Small intestine (tissue), 7 donors: Measurements from ENCODE around the gene ARMC2. TPM values are rescaled to one million over a fixed set of nuclear protein-coding genes. Genes with fewer than 3 reads are reported as not detected.
"Not testable (repeated sequence)": the region's sequence is repeated elsewhere in the genome, so short reads cannot be mapped to it uniquely, and the experiment has no call there.

Source experiments
- DNase-seq, 2 donors: peaks; one replicate each; pipeline versions ENCODE4 v3.0.0 to v3.0.0-alpha.2; 2013
- FAIRE-seq: peaks from 2 replicates; lab custom pipeline; 2012; peaks lifted over from hg19 to GRCh38; lab: Jason Lieb, UNC
- H3K27ac ChIP-seq, 3 donors: one replicate each; pipeline ENCODE4 v1.5.1; 2013; ENCODE audit warnings: low read length in 2 of 3, mild to moderate bottlenecking in 2 of 3, control low read depth in 1 of 3, inconsistent platforms in 1 of 3, low read depth in 1 of 3, moderate library complexity in 1 of 3
- H3K27me3 ChIP-seq, 3 donors: one replicate each; pipeline ENCODE4 v1.6.1; 2013; ENCODE audit warnings: low read length in 3 of 3, inconsistent platforms in 1 of 3; ENCODE audit not compliant: control insufficient read depth in 3 of 3, insufficient read depth in 3 of 3
- H3K36me3 ChIP-seq, 3 donors: one replicate each; pipeline ENCODE4 v1.6.1; 2013; ENCODE audit warnings: low read length in 3 of 3, inconsistent platforms in 1 of 3, low read depth in 1 of 3, mild to moderate bottlenecking in 1 of 3, moderate library complexity in 1 of 3; ENCODE audit not compliant: control insufficient read depth in 3 of 3, insufficient read depth in 2 of 3
- H3K4me1 ChIP-seq, 3 donors: one replicate each; pipeline ENCODE4 v1.6.1; 2013; ENCODE audit warnings: low read length in 2 of 3, inconsistent platforms in 1 of 3, low read depth in 1 of 3, mild to moderate bottlenecking in 1 of 3, moderate library complexity in 1 of 3; ENCODE audit not compliant: control insufficient read depth in 3 of 3, insufficient read depth in 2 of 3
- H3K4me3 ChIP-seq, 3 donors: one replicate each; pipeline ENCODE4 v1.5.1; 2013; ENCODE audit warnings: low read length in 3 of 3, control low read depth in 1 of 3, inconsistent platforms in 1 of 3, low read depth in 1 of 3, mild to moderate bottlenecking in 1 of 3, moderate library complexity in 1 of 3
- H3K9me3 ChIP-seq, 2 donors: one replicate each; pipeline ENCODE4 v1.6.1; 2013; ENCODE audit warnings: low read depth in 1 of 2, low read length in 1 of 2; ENCODE audit not compliant: control insufficient read depth in 2 of 2, insufficient read depth in 1 of 2
- WGBS, 3 donors: extraction: QIAGEN DNeasy Blood & Tissue Kit; methylation state at CpG; one replicate each; pipeline ENCODE4 v1.1.7; 2013; 5-methylcytosine and 5-hydroxymethylcytosine counted together
- polyA plus RNA-seq, 4 donors: library from polyadenylated mRNA; stranded (reverse) in 3 of 4; unstranded in 1 of 4; fragments of 200-250 nt in 3 of 4; fragments of 120-200 nt in 1 of 4; gene quantifications; one replicate each; pipeline versions ENCODE4 v1.2.1 to v1.2.3, GENCODE V29; 2013
- donor health status: healthy with polysubstance abuse.
- donor health status: control.
- donor health status: control.
- donor health status: Bipolar disorder and iron deficiency.
- donor health status: healthy.

Gene ARMC2
- polyA plus RNA-seq, 4 donors: 0.22 to 4.1 (median 2.3) TPM

DNA sequence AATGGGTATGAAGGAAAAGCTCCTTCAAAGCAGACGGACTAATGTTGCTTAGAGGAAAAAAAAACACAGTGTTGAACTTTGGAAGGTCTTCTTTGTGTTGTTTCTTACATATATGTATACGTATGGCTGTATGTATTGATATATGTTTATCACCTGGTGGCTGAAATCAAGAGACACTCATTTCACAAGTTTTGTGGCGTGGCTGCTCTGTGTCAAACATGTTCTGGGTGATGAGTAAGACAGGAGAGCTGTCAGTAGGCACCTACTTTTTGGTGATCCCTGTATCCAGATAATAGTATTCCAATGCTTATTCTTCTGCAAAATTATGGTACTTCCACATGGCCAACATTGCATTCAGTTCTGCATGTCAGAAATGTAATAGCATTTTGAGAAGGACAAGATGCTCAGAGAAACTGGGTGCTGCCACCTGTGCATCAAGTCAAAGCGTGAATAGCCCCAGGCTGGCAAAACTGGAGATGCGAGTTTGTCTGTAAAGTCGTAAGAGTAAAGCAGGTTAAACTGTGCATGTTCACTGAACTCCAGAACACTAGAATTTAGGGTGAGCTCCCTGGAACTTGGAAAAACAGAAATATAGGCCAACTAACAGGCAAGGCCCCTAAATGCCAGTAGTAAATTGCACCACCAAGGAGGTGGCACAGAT lies 67.9 kb downstream of the ARMC2 start:
- Histone ChIP-seq H3K4me1 (peaks cover 0 to 8% (median 3%) of the 10 kb centered on the region in 3 donors), H3K36me3 (no peaks in the 10 kb centered on the region), H3K27ac (no peak overlapping the region), H3K9me3 (no peaks in the 10 kb centered on the region), H3K4me3 (no peak overlapping the region), H3K27me3 (no peaks in the 10 kb centered on the region)
- WGBS, 3 donors: 67 to 90% (median 86%) methylated on average over 6 of the region's 6 CpGs
- FAIRE-seq (no peak), DNase-seq (no peak)

DNA sequence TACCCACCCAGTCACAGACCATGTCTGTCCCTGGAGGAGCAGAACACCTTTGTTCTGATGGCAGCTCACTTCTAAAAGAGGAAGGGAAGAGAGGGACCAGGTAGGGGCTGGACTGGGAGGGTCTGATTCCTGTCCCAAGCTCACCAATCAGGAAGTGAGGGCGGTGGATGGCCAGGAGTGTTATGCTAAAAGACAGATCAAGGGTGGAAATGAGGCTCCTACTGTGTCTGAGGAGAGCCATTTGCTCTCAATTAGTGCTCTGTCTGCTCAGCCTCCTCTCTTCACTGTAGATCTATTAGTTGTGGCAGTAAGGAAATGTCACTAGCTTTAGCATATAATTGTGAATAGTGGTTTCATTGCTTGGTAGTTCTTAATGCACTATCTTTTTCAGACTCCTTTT lies 72.5 kb downstream of the ARMC2 start:
- no peak for DNase-seq
- H3K9me3 ChIP-seq: peaks cover 0 to 4% of the 10 kb centered on the region in 2 donors
- no peak overlapping the region for H3K4me3 ChIP-seq
- no peaks in the 10 kb centered on the region for H3K36me3 ChIP-seq
- no peak for FAIRE-seq
- no peaks in the 10 kb centered on the region for H3K27me3 ChIP-seq
- WGBS, 3 donors: 86 to 94% (median 88%) methylated on average over 1 of the region's 1 CpG
- peaks cover 0 to 6% (median 3%) of the 10 kb centered on the region in 3 donors for H3K4me1 ChIP-seq
- H3K27ac ChIP-seq: no peak overlapping the region

DNA sequence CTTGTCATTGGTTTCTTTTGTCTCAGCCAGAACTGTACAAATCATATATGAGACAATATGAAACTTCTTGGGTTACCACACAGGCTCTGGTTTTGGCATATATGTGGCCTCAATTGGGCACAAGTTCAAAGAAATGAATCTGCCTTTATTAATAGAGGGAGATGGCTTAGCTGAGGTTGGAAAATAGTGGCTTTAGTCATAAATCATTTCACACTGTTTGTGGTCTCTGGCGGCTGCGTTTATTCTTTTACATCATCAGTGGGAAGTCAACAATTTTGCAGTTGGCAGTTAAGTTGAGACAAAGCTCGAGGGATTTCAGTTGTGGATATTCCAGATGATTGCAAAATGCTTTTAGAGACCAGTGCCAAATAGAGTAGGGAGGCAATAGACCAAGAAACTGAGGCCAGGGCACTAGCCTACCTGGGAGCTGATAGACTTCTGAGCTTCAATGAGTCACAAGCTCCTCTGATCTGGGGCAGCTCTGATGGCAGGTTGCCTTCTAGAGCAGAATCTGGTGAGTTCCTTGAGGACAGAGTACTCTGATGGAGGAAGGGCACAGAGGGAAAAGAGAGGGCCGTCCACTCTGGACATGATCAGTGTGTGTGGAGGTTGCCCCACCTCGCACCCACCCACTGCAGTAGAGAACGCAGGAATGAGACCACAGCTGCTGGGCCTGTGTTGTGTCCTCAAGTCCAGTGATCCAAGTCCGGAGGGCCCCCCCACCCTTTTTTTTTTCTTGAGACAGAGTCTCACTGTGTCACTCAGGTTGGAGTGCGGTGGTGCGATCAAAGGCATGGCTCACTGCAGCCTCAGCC lies 73.5 kb downstream of the ARMC2 start:
- no peaks in the 10 kb centered on the region for H3K36me3 ChIP-seq
- FAIRE-seq: no peak
- 70 to 89% (median 81%) methylated on average over 9 of the region's 9 CpGs for WGBS, 3 donors
- peak in 1 of 2 donors; percentile 8 for DNase-seq
- no peak overlapping the region for H3K4me3 ChIP-seq
- peaks cover 0 to 6% (median 3%) of the 10 kb centered on the region in 3 donors for H3K4me1 ChIP-seq
- no peak overlapping the region for H3K27ac ChIP-seq
- no peaks in the 10 kb centered on the region for H3K27me3 ChIP-seq
- peaks cover 0 to 4% of the 10 kb centered on the region in 2 donors for H3K9me3 ChIP-seq

DNA sequence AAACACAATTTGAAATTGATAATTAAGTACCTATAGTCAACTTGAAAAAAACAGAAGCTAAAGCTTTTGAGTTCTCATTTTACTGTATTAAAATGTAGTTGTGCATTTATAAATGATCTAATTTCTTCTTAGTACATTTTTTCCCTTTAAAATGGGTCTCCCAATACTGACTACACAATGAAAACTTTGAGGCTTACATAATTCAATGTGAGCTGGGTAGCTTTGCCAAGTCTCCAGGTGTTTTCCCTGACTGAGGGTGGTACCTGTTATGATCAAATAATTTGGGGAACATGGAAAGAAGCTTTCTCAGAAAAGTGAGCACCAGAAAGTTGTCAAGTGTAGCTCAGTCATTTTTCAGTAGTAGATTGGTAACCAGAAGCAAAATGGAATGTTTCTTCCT lies 74.3 kb downstream of the ARMC2 start:
- Histone ChIP-seq H3K4me3 (no peak overlapping the region), H3K4me1 (peaks cover 0 to 6% (median 3%) of the 10 kb centered on the region in 3 donors), H3K27me3 (no peaks in the 10 kb centered on the region), H3K36me3 (no peaks in the 10 kb centered on the region), H3K27ac (no peak overlapping the region), H3K9me3 (peaks cover 0 to 4% of the 10 kb centered on the region in 2 donors)
- no peak for FAIRE-seq
- DNase-seq: no peak

DNA sequence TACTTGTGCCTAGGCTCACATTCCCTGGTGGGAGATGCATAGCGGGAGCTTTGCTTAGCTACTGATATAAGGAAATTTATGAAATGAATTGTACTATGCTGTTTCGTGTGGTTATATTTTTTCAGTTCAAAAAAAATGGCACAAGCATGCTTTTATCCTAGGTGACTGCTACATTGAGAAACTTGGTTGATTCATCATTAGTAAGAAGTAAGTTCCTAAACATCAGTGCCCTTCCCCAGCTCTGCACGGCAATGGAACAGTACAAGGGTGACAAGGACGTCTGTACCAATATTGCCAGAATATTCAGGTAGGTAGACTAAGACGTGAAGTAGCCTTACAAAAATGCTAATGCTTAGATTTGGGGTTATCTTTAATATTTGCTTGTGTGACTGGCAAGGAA lies 79.7 kb downstream of the ARMC2 start:
- H3K27me3 ChIP-seq: no peaks in the 10 kb centered on the region
- DNase-seq: no peak
- peaks cover 0 to 4% of the 10 kb centered on the region in 2 donors for H3K9me3 ChIP-seq
- WGBS, 3 donors: 88 to 91% (median 90%) methylated on average over 5 of the region's 5 CpGs
- H3K4me3 ChIP-seq: no peak overlapping the region
- FAIRE-seq: no peak
- peaks cover 0 to 3% (median 0%) of the 10 kb centered on the region in 3 donors for H3K36me3 ChIP-seq
- H3K27ac ChIP-seq: no peak overlapping the region
- H3K4me1 ChIP-seq: no peaks in the 10 kb centered on the region

DNA sequence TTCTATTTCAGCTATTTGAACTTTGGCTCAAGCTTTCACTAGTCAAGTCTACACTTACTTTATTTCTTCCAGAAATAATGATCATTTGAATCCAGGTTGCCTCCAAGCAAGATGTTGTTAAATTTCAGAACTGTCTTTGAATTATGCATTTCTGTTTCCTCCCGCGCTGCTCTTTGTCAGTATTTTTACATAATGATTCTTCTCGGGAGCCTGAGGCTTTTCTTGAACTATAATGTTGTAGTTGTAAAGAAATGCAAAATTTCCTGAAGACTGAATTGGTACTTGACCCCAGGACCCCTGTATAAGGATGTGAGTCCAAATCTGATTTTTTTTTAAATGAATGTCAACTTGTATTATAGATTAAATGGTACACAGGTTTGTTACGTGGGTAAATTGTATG lies 80.4 kb downstream of the ARMC2 start:
- 86 to 98% (median 97%) methylated on average over 4 of the region's 4 CpGs for WGBS, 3 donors
- Histone ChIP-seq H3K27me3 (no peaks in the 10 kb centered on the region), H3K9me3 (peaks cover 0 to 4% of the 10 kb centered on the region in 2 donors), H3K27ac (no peak overlapping the region), H3K4me1 (no peaks in the 10 kb centered on the region), H3K4me3 (no peak overlapping the region), H3K36me3 (peaks cover 0 to 3% (median 0%) of the 10 kb centered on the region in 3 donors)
- FAIRE-seq (no peak), DNase-seq (no peak)

DNA sequence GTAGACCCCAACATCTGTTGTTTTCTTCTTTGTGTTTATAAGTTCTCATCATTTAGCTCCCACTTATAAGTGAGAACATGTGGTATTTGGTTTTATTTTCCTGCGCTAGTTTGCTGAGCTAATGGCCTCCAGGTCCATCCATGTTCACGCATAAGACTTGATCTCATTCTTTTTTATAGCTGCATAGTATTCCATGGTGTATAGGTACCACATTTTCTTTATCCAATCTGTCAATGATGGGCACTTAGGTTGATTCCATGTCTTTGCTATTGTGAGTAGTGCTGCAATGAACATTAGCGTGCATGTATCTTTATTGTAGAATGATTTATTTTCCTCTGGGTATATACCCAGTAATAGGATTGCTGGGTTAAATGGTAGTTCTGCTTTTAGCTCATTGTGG lies 82.9 kb downstream of the ARMC2 start:
- not testable (repeated sequence) for DNase-seq, H3K27me3 ChIP-seq, H3K4me1 ChIP-seq, H3K9me3 ChIP-seq, H3K36me3 ChIP-seq, H3K27ac ChIP-seq, H3K4me3 ChIP-seq, FAIRE-seq
- WGBS, 3 donors: 95 to 98% (median 97%) methylated on average over 3 of the region's 3 CpGs

DNA sequence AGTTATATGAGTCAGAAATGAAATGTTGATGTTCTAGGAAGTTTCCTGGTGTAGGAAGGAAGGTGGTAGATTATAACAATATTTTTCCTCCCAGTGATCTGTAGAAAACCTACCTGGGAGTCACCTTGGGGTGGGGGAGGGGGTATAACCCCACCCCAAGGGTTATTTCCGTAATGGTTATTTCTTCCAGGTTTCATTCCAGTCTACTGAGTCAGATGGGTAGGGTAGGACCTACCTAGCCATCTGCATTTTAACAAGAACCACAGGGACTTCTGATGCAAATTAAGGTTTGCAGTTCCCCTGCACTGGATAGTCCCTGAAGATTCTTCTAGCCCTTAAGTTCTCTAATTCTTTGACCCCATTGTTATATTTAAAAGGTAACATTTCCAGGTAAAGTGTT lies 88.9 kb downstream of the ARMC2 start:
- no peak for FAIRE-seq
- Histone ChIP-seq H3K36me3 (no peaks in the 10 kb centered on the region), H3K4me1 (peaks cover 0 to 12% (median 4%) of the 10 kb centered on the region in 3 donors), H3K9me3 (peaks cover 0 to 4% of the 10 kb centered on the region in 2 donors), H3K4me3 (no peak overlapping the region), H3K27me3 (no peaks in the 10 kb centered on the region), H3K27ac (no peak overlapping the region)
- 84 to 100% (median 92%) methylated on average over 1 of the region's 1 CpG for WGBS, 3 donors
- no peak for DNase-seq
